Ecto neural progenitor cell (in vitro differentiated cells): ENCODE measurements around the gene IDUA.

ENCODE experiments used
- DNase-seq: peaks from one replicate; pipeline ENCODE4 v3.0.0-alpha.2; 2018; ENCODE audit warnings: low spot score

Gene IDUA

DNA sequence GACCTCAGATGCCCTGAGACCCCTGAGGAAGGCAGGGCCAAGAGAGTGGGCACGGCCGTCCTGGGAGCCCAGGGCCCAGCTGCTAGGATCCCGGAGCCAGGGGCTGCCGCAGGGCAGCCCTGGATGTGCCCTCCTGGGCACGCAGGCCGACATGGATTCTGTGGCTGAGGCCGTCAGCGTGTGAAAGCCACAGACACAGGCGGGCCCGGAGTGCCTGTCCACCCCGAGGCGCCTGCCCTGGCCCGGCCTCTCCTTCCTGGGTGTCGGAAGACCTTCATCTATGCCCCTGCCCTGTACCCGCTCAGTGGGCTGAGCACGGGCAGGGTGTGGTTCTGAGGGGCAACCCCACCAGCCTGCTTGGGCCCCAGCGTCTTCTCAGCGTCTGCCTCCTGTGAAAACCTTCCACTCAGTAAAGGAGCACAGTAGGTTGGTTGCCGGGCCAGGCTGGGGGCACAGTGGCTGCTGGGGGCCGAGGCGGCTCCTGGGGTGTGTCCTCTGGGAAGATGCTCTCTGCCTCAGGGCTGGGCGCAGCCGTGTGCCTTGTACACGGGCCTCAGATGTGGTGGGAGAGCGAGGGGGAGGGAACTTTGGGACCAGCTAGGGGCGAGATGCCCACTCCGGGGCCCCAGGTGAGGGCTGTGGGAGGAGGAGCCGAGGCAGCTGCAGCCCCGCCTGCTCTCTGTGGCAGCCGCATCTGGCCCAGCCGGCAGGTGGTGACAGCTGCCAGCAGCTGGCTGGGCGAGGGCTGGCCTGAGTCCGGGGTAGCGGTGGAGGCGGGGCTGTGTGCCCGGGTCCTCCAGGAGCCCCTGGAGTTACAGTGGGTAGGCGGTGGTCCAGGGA is 45.3 kb downstream of the IDUA start:
- DNase-seq: no peak

DNA sequence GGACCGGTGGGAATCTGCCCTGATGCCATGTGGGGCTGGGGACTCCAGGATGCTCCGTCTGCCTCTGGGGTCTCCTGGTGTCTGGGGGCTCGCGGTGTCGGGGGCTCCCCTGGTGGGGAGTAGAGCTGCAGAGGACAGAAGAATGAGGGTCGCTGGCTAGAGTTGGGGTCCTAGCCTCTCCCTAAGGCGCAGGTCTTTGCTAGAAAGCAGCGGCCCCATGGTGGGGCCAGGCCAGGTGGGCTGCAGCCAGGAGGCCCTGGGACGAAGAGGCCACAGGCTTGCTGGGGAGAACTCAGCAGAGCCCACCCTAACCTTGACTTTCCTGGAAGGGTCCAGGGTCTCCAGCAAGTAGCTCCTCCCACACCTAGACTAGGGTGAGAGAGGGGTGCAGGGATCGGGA is 46.0 kb downstream of the IDUA start:
- no peak for DNase-seq

- no peak for DNase-seq
Observed at GRCh38 chr4:1033840-1034551, 47.2 kb downstream of the IDUA start.

DNA sequence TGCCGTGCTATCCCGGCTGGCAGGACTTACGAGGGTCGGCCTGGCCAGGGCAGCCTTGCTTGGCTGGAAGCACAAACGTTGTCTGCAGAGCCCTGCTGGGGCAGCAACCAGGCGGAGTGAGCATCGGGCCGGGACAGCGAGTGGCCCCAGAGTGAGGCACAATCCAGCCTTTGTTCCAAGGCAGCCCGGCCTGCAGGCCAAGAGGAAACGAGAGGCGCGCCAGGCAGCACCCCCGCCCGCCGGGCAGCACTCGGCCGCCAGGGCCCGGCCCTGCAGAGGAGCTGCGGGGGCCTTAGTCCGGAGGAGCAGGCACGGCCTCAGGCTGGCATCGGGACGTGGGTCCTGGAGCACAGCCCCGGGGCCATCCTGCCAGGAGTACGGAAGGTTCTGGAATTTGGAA is 48.7 kb downstream of the IDUA start:
- DNase-seq: peak; percentile 62

DNA sequence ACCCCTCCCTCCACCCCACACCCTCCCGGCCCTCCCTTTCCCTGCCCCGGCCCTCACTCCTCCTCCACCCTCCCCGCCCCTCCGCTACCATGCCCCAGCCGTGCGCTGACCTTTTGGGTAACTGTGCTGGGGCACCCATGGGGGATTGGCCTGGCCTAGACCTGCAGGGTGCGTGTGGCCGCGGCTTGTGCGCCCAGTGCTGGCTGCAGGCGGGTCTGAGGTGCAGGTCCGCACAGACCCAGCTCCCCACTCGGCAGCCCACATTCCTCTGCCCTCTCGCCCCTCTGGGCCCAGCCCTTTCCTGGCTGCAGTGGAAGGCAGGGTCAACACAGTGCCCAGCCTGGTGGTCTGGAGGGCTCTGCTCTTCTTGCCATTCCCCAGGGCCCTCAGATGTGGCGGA is 49.3 kb downstream of the IDUA start:
- DNase-seq: no peak

DNA sequence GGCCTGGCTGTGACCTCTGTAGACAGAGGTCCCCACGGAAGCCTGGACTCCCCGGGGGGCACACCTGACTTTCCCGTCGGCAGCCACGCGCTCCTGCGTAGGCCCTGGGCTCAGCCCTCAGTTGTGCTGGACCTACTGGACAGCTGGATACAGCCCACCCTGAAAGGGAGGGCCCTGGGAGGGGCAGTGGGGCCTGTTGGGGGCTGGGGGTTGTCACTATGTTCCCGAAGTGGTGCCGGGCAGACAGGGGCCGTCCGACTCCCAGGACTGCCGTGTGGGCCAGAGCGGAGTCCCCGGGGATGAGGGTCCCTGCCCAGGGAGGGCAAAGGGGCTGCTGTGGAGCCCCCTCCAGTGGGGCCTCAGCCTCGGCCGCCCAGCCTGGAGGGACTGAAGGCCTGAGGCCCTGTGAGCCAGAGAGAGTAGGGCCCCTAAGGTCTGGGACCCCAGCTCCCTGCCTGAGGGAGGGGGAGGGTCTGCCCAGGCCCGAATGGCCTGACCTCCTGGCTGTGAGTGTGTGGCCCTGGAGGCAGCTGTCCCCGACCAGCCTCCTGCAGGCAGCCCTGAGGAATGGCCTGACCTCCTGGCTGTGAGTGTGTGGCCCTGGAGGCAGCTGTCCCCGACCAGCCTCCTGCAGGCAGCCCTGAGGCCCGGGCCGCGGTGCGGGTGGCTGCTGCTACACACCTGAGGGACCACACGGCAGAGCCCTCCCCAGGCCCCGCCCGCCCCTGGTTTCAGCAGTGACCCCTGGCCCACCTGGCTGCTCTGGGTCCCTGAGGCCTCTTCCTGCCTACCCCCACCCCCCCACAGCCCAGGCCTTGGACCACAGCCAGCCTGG is 50.3 kb downstream of the IDUA start:
- no peak for DNase-seq

DNA sequence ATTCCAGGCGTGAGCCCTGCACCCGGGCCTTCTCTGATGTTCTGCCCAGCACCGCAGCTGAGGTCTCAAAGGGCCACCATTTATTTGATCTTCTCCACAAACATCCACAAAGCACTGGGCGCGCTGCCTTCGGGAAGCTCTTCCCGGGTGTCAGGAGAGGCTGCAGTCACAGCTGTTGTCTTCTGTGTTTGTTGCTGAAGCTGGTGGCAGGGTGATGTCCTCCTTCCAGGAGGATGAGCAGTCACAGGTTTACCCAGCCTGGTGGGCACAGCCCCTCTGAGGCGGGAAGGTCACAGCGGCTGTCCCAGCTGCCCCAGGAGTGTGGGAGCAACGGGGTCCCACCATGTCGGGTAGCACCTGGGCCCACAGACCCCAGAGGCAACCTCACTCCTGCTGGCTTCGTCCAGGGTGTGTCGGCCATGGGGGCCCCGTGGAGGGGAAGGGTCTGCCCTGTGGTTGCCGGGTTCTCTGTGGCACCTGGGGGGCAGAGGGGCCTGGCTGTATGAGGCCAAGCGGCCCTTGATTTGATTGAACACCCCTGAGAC is 52.2 kb downstream of the IDUA start:
- DNase-seq: no peak

GRCh38 chr4:1039493-1040343 is 52.9 kb downstream of the IDUA start:
- DNase-seq: no peak

DNA sequence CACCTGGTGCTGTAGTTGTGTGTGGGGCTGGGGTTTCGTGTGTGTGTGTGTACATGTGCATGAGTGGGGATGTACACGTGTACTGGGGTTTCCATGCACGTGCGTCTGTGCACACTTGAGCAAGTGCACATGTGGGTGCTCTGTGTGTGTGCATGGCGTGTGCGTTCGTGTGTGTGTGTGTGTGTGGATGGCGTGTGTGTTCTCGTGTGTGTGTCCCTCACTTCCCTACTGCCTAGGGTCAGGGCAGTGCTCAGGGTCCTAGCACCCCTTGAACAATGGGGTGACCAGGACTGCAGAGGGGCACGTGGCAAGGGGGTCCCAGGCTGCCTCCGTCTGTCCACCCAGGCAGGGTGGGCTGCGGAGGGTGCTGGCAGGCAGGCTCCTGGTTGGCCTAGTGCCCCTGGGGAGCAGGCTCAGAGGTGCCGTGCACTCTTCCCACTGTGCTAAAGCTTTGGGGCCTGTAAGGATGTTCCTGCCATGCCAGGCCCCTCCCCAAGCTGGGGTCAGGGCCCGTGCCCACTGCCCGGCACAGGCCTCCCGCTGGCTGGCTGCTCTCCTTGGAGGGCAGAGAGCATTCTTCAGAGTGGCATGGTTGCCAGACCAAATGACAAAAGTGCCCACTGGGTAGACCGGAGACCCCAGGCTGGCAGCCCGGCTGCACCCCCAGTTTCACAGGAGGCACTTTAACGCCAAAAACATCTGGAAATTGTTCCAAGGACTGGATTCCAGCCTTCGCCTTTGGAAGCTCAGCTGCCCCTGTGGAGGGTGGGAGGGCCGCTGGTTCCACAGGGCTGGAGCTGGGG is 53.7 kb downstream of the IDUA start:
- DNase-seq: no peak

DNA sequence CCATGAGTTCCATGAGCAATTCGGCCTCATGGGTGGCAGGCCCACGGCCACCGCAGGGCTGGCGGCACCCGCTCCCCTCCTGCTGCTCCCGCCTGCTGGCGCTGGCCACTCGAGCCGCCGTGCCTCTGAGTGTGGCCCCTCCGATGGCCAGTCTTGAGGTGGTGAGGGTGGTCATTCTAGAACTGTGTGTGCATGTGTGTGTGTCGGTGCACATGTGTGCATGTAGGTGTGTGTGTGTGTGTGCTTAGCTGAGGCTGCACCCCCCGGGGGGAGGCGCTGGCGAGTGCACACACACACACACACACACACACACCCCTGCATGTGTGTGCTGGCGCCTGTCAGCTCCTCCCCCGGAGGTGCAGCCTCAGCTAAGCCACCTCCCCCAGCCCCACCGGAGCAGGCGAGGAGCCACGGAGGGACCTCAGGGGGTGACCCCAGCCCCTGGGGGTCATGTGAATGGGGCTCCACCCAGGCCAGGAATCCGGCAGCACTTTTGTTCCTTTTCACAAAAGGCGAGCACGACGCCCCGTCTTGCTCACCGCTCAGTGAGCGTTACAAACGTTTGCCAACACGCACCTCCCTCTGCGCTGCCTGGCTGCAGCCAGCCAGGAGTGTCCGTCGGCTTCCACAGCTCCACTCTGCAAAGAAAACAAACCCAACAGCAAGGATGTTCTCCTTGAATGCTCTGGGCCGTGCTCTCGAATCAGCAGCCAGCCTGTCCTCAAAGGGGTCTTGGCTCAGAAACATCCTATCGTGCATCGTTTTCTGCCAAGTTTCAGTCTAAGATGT is 54.5 kb downstream of the IDUA start:
- peak; percentile 79 for DNase-seq

- DNase-seq: no peak
Observed at GRCh38 chr4:1041936-1042330, 55.1 kb downstream of the IDUA start.

DNA sequence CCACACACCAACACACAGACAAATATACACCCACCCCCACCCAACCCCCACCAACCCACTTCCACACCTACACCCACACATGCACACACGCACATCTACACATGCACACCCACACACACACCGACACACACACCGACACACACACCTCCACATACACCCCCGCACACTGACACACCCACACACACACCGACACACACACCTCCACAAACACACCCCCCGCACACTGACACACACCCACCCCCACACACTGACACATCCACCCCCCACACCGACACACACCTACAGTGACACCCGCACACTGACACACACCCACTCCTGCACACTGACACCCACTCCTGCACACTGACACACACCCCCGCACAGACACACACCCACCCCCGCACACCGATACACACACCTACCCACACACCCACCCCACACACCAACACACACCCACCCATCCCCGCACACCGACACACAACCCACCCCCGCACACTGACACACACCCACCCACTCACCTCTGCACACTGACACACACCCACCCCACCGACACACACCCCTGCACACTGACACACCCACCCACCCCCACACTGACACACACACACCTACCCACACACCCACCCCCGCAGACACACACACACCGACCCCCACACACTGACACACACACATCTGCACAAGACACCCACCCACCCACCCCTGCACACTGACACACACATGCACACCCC is 55.7 kb downstream of the IDUA start:
- DNase-seq: no peak

DNA sequence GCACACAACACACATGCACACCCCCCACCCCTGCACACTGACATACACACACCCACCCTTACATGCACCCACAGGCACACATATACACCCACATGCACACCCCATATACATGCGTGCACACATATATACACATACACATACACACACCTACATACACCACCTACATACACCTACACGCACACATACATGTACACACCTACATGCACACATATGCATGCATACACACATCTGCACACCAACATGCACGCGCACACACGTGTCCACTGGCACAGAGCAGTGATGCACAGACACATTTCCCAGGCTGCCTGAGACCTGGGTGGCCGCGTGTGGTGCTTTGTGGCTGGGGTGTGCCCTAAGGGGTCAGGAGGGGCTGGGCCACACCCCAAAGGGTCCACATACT is 56.3 kb downstream of the IDUA start:
- DNase-seq: no peak

DNA sequence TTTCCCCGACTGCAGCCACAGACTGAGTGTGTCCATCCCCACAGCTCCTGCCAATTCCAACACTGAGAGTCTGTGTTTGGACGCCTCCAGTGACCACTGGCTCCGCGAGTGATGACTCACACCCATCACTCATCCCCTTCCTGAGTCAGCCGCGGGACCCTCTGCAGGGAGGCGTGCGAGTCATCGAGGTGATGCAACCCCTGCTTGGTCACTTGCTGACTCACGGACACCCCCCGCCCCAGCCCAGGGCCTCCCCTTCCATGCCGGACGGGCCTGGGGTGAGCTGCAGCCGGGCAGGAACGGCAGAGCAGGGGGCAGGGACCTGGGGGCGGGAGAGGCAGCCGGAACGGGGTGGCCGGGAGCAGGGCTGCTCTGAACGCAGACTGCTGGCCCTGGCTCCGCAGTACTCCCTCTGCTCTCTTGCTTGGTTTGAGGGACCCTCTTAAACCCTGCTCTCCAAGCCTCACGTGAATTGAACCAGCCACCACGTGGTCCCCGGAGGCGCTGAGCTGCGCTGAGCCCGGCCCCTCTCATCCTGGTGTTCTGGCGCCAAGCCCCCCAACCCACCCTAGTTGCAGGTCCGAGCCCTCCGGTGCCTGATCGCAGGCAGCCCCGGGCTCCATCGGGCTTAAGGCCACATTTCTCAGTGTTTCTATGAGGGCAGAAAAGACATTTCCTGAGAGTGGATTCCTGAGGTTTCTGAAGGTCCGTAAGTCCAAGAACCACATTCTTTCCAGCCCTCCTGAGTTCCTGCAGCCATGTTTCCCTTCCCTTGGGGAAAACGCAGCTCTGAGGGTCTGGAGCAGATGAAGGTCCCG is 57.0 kb downstream of the IDUA start:
- peak; percentile 72 for DNase-seq

DNA sequence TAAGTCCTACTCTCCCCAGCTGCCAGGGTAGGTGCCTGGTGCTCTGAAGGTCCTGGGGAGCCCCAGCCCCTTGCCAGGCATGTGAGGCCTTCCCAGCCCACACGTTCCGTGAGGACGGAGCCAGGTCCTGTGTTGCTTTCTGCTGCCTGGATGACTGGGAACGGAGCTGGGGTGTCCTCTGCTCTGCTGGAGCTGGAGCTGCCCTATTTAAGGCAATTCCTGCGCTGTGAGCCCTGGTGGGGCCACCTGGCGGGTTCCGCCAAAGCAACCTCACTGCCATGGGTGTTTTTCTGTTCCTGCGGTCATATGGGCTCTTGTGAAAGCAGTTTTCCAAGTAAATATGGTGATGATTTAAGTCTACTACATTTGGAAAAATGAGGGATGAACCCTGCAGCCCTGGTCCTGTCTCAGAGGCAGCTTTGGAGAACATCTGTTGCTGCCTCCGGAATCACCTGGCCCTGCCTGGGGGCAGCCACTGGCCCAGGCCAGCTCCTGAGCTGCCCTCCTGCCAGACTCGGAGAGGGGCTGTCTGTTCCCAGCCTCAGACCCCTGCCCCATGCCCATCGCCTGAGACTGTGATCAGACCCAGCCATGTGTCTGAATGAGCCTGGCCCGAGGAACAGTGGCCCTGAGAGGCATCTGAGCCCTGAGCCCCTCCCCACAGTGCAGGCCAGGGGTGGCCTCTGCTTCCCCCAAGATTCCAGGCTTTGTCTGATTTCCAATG is 57.8 kb downstream of the IDUA start:
- no peak for DNase-seq

DNA sequence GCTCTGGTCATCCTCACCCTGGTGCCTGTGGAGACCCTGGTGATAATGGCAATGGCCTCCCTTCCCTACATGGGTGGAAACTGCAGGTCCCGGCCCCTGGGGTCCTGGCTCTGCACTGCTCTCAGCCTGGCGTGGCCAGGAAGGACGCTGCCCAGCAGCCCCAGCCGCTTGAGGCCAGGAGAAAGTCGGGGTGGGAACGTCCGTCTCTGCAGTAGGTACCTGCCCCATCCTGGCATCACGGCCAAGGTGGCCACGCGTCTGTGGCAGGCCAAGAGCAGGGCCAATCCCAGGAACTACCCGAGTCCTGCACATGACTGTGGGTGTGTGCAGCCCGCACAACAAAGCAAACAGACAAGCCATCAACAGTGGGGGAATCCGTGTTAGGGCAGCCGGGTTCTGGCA is 58.4 kb downstream of the IDUA start:
- no peak for DNase-seq

DNA sequence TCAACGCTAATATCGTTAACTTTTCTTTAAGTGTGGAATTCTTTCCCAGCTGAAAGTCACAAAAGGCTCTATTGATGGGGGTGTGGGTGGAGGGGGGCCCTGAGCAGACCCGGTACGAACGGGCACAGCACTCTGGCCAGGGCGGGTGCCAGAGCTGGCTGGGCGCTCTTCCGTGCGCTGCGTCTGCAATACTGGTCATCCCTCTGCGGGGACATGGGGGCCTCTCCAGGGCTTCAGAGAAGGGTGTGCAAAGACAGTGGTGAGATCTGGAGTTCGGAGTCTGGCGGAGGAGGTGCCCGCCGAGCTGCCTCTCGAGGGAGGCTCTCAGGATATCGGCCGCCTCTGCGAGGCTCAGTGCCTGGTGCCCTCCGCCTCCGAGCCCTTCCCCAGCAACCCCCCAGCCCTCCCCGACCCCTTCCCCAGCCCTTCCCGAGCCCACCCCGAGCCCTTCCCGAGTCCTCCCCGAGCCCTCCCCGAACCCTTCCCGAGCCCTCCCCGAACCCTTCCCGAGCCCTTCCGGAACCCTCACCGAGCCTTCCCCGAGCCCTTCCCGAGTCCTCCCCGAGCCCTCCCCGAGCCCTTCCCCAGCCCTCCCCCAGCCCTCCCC is 58.9 kb downstream of the IDUA start:
- DNase-seq: no peak
